NCI-H2227 treated with DMSO at 0.1 percent for 48 hours (cell line): ENCODE results near the gene NRF1.

ENCODE experiments used
- DNase-seq: peaks from one replicate; lab custom pipeline; 2025; lab: John Stamatoyannopoulos, UW

NRF1 gene

DNA sequence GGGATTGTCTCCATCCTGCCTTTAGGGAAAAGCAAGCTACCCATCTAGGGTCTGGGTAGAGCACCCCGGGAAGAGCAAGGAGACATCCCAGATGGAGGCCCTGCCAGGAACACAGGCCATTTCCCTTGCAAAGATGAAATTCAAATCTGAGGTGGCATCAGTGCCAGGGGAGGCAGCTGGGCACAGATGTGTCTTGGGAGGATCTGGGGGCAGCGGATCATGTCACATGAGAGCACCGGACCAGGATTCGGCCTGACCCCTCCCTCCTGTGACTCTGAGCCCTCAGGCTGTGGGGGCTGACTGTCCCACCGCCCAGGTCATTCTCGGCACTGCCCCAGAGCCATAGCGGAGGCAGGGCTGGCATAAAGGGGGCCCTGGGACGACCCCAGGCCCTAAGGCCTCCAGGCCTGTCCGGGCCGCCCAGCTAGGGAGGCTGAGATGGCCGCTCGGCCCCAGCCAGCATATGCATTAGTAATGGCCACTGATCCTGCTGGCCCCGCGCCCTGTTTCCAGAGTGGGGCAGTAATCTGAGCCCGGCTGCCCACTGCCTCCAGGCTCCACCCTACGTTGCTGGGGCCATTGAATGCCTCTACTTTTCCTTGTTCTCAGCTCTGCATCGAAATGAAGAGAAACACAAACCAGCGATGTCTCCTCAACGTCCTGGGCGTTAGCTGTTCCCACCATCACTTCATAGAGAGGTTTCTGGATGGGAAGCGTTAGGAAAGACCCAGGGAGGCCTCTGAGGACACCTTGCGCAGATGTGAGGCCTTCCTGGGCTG lies 192.8 kb downstream of the NRF1 start:
- DNase-seq = no peak

DNA sequence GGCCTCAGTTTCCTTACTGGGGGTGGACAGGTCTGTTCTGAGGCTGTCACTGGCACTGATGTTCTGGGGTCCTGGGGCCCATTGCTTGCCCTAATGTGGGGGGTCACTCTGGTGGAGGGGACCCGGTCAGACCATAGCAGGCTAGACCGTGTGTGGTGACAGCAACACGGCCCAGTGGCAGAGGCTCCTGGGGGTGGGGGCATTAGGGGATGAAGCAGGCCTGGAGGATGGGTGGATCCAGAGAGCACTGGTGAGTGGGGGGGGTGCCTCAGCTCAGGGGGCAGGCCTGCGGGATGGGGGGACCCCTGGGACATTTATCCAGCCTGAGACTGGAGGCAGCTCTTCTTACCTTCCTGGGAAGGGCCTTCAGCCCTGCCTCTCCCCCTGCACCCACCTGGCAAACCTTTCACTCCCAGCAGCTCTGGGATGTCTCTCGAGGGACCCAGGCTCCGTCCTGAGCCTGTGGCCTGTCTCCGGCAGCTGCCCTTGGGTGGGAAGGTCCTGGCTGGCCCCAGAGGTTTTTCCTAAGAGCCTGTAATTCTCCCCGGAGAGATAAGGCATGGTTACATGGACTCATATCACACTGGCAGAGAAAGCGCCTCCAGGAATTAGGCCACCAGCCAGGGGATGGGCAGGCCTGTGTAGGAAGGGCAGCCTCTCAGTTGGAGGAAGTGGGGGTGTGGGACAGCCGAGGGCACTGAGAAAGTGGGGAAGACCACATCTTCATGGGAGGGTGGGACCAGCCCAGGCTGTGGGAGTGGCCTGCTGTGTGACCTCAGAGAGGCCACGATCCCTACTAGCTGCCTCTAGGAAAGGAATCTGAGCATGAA lies 193.6 kb downstream of the NRF1 start:
- DNase-seq = no peak
